NCI-H1048 (cell line): ENCODE data around the gene ADGRL3.

ENCODE experiments used
- DNase-seq: peaks from one replicate; lab custom pipeline; 2025; lab: John Stamatoyannopoulos, UW

The ADGRL3 gene

GRCh38 chr4:61996943-61997342 is 796.8 kb downstream of the ADGRL3 start:
- DNase-seq: no peak

- DNase-seq: no peak
Measured at GRCh38 chr4:61997831-61998230, 797.7 kb downstream of the ADGRL3 start.

GRCh38 chr4:62003695-62004094 is 803.6 kb downstream of the ADGRL3 start:
- peak; percentile 78 for DNase-seq

- no peak for DNase-seq
Measured at GRCh38 chr4:62004881-62005280, 804.8 kb downstream of the ADGRL3 start.

GRCh38 chr4:62006108-62006507 is 806.0 kb downstream of the ADGRL3 start:
- DNase-seq: no peak

GRCh38 chr4:62015043-62015739 is 815.1 kb downstream of the ADGRL3 start:
- DNase-seq: no peak

- DNase-seq: no peak
Measured at GRCh38 chr4:62018537-62018936, 818.4 kb downstream of the ADGRL3 start.

- DNase-seq: no peak
Measured at GRCh38 chr4:62023633-62024032, 823.5 kb downstream of the ADGRL3 start.

- DNase-seq: no peak
Measured at GRCh38 chr4:62028745-62029144, 828.6 kb downstream of the ADGRL3 start.

GRCh38 chr4:62030958-62031357 is 830.8 kb downstream of the ADGRL3 start:
- no peak for DNase-seq

- DNase-seq: no peak
Measured at GRCh38 chr4:62037571-62037970, 837.4 kb downstream of the ADGRL3 start.

GRCh38 chr4:62051332-62051731 is 851.2 kb downstream of the ADGRL3 start:
- no peak for DNase-seq

- no peak for DNase-seq
Measured at GRCh38 chr4:62053974-62054373, 853.8 kb downstream of the ADGRL3 start.

GRCh38 chr4:62057031-62057430 is 856.9 kb downstream of the ADGRL3 start:
- DNase-seq: no peak

GRCh38 chr4:62058571-62058970 is 858.4 kb downstream of the ADGRL3 start:
- DNase-seq: no peak

GRCh38 chr4:62070291-62070852 is 870.2 kb downstream of the ADGRL3 start:
- no peak for DNase-seq

GRCh38 chr4:62075089-62075488 is 875.0 kb downstream of the ADGRL3 start:
- no peak for DNase-seq

- DNase-seq: no peak
Measured at GRCh38 chr4:62075521-62075920, 875.4 kb downstream of the ADGRL3 start.

GRCh38 chr4:62077406-62077805 is 877.3 kb downstream of the ADGRL3 start:
- no peak for DNase-seq

- DNase-seq: no peak
Measured at GRCh38 chr4:62080431-62080830, 880.3 kb downstream of the ADGRL3 start.

- no peak for DNase-seq
Measured at GRCh38 chr4:62087706-62088105, 887.6 kb downstream of the ADGRL3 start.

- DNase-seq: no peak
Measured at GRCh38 chr4:62093735-62094134, 893.6 kb downstream of the ADGRL3 start.

- DNase-seq: no peak
Measured at GRCh38 chr4:62096881-62097280, 896.8 kb downstream of the ADGRL3 start.

- no peak for DNase-seq
Measured at GRCh38 chr4:62115216-62115615, 915.1 kb downstream of the ADGRL3 start.
